ENCODE data around the gene HEXIM2. TPM values are rescaled to one million over a fixed set of nuclear protein-coding genes. Genes with fewer than 3 reads are reported as not detected.
A peak's percentile ranks its signal among the peaks of the same experiment; 100 is the strongest.

The HEXIM2 gene
- total RNA-seq, 2 donors from 2014 or later: 6.1 to 8.5 TPM

DNA sequence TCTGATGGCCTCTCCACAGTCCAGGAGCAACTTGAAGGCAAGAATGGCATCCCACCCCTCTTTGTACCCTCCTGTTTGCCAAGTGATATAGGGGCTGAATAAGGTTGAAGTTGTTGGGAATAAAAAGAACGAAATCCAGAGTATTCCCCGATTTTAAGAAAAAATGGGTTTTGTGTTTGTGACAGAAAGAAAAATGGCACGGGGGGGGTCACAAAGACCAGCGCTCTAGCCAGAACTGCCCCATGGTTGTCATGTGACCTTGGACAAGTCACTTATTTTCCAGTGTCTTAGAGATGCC is 15.1 kb upstream of the HEXIM2 start:
- no peak for ATAC-seq (replicated peaks)
- Mint-ChIP-seq H3K4me1 (peaks cover 23% of the 10 kb centered on the region), H3K27ac (peak overlapping the region; percentile 100), H3K27me3 (no peaks in the 10 kb centered on the region), H3K36me3 (ENCODE audit: low read depth) (peaks cover 50% of the 10 kb centered on the region), H3K9me3 (no peaks in the 10 kb centered on the region), H3K4me3 (peak overlapping the region; percentile 99)

DNA sequence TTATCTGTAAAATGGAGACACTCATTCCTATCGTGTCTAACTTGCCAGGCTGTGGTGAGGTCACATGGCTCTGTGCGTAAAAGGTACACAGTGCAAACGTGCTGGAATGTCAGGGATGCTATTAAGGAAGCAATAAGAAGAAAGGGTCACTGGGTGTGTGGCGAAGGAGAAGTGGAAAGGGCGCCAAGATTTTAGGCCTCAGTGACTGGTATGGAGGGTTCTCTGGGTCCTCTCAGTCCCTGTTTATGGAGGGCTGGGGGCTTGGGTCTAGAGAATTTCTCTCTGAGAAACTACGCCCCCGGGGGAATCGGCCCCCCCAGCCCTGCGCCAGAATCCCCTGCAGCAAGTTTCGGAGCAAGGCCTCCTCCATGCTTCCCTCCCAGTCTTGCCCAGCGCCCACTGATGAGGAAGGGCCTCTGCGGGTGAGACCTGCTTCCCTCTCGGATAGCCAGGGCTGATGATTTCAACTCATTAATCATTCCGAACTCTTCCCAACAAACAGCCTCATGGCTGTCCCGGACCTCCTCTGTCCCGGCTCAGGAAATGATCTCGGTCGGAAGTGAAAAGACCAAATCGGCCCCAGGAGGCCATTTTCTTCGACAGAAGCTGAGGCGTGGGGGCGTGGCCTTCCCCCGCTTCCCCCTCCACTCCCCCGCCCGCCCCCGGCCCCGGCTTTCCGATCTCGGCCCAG is 14.6 kb upstream of the HEXIM2 start:
- Mint-ChIP-seq H3K27ac (peak overlapping the region; percentile 100), H3K27me3 (no peaks in the 10 kb centered on the region), H3K9me3 (no peaks in the 10 kb centered on the region), H3K4me1 (peaks cover 25% of the 10 kb centered on the region), H3K4me3 (peak overlapping the region; percentile 99), H3K36me3 (ENCODE audit: low read depth) (peaks cover 53% of the 10 kb centered on the region)
- peak; percentile 0 for ATAC-seq (replicated peaks)

DNA sequence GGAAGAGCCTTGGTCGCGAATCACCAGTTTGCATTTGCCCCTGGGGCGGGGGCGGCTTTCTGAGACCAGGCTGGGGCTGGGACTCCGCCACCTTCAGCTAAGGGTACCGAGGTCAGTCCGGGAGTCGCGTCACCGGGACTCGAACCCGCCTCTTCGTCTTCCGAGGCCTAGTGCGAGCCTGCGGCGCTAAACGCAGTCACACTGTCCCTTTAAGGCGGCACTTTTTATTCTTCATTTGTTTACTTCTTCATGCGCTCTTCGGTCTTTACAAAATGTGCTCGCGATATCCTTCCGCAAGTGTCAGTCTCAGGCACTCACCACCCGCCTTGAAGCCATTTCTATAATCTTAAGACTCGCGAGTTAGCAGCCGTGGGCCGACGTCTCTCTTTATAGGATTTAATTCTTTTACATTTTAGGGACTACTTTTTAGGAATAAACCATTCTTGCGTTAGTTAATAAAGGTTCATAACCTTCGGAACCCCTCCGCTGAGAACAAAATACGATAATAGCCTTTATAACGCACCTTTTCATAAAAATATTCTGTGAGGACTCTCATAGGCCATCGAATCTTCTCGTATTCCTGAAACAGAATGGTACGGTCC is 14.0 kb upstream of the HEXIM2 start:
- H3K4me1 Mint-ChIP-seq: peaks cover 25% of the 10 kb centered on the region
- peak; percentile 30 for ATAC-seq (replicated peaks)
- no peaks in the 10 kb centered on the region for H3K9me3 Mint-ChIP-seq
- peaks cover 53% of the 10 kb centered on the region for H3K36me3 Mint-ChIP-seq (ENCODE audit: low read depth)
- peak overlapping the region; percentile 100 for H3K27ac Mint-ChIP-seq
- peak overlapping the region; percentile 99 for H3K4me3 Mint-ChIP-seq
- no peaks in the 10 kb centered on the region for H3K27me3 Mint-ChIP-seq

DNA sequence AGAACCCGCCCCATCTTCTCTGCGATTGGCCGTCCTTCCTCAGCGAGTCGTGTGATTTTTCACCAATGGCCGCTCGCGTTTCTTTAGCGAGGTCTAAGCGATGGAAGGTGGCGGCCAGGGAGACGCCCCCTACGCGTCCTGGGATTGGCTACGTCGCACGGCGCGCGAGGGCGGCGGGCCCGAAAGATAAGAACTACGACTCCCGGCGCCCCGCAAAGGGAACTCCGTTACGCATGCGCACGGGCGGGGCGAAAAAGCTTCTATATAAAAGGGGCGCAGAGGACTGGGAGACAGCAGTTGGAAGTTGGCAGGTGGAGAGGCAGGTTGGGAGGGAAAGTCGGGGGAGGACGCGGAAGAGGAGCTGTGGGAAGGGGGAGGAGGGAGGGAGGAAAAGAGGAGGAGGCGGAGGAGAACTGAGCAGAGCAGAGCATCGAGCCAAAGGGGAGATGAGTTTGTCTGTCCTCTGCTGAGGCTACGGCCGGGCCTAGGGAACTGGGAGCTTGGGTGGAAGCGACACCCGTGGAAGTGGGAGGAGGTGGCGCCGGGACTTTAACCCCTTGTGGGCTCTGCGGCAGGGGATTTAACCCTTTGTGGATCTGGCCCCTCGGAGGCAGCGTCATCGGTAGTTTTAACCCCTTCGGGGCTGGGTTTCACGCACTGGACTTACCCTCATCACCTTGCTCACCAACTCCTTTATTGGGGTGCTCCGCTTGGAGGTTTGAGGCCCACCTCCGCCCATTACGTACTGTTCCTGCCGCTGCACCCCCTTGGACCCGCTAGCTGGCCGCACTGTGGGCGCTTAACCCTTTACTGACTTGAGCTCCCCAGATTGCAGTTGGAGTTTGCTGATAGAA is 13.3 kb upstream of the HEXIM2 start, which contains the start of gene HEXIM1:
TSS of gene HEXIM1 (plus strand) at position 293 of the 854 bp plus-strand sequence. CDS start 716 bp downstream, outside the sequence.
- peak; percentile 85 for ATAC-seq (replicated peaks)
- H3K27me3 Mint-ChIP-seq: no peaks in the 10 kb centered on the region
- H3K36me3 Mint-ChIP-seq (ENCODE audit: low read depth): peaks cover 53% of the 10 kb centered on the region
- H3K4me3 Mint-ChIP-seq: peak within 1 kb of the TSS; percentile 99
- H3K27ac Mint-ChIP-seq: peak within 1 kb of the TSS; percentile 100
- H3K4me1 Mint-ChIP-seq: peaks cover 25% of the 10 kb centered on the region
- no peaks in the 10 kb centered on the region for H3K9me3 Mint-ChIP-seq

DNA sequence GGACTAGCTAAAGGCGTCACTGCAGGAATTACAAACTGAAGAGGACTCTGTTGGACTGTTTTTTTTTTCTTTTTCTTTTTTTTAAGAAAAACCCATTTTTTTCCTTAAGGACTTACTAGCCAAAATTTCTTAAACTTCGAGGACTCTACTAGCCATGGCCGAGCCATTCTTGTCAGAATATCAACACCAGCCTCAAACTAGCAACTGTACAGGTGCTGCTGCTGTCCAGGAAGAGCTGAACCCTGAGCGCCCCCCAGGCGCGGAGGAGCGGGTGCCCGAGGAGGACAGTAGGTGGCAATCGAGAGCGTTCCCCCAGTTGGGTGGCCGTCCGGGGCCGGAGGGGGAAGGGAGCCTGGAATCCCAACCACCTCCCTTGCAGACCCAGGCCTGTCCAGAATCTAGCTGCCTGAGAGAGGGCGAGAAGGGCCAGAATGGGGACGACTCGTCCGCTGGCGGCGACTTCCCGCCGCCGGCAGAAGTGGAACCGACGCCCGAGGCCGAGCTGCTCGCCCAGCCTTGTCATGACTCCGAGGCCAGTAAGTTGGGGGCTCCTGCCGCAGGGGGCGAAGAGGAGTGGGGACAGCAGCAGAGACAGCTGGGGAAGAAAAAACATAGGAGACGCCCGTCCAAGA is 12.5 kb upstream of the HEXIM2 start:
- Mint-ChIP-seq H3K4me3 (peak overlapping the region; percentile 99), H3K36me3 (ENCODE audit: low read depth) (peaks cover 53% of the 10 kb centered on the region), H3K9me3 (no peaks in the 10 kb centered on the region), H3K27me3 (no peaks in the 10 kb centered on the region), H3K4me1 (peaks cover 25% of the 10 kb centered on the region), H3K27ac (peak overlapping the region; percentile 100)
- ATAC-seq (replicated peaks): peak; percentile 34

DNA sequence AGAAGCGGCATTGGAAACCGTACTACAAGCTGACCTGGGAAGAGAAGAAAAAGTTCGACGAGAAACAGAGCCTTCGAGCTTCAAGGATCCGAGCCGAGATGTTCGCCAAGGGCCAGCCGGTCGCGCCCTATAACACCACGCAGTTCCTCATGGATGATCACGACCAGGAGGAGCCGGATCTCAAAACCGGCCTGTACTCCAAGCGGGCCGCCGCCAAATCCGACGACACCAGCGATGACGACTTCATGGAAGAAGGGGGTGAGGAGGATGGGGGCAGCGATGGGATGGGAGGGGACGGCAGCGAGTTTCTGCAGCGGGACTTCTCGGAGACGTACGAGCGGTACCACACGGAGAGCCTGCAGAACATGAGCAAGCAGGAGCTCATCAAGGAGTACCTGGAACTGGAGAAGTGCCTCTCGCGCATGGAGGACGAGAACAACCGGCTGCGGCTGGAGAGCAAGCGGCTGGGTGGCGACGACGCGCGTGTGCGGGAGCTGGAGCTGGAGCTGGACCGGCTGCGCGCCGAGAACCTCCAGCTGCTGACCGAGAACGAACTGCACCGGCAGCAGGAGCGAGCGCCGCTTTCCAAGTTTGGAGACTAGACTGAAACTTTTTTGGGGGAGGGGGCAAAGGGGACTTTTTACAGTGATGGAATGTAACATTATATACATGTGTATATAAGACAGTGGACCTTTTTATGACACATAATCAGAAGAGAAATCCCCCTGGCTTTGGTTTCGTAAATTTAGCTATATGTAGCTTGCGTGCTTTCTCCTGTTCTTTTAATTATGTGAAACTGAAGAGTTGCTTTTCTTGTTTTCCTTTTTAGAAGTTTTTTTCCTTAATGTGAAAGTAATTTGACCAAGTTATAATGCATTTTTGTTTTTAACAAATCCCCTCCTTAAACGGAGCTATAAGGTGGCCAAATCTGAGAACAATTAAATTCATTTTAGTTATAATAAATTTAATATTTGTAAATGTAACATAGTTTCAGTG is 11.7 kb upstream of the HEXIM2 start:
- Mint-ChIP-seq H3K36me3 (ENCODE audit: low read depth) (peaks cover 53% of the 10 kb centered on the region), H3K4me3 (peak overlapping the region; percentile 99), H3K9me3 (no peaks in the 10 kb centered on the region), H3K27me3 (no peaks in the 10 kb centered on the region), H3K27ac (peak overlapping the region; percentile 100), H3K4me1 (peaks cover 25% of the 10 kb centered on the region)
- no peak for ATAC-seq (replicated peaks)

DNA sequence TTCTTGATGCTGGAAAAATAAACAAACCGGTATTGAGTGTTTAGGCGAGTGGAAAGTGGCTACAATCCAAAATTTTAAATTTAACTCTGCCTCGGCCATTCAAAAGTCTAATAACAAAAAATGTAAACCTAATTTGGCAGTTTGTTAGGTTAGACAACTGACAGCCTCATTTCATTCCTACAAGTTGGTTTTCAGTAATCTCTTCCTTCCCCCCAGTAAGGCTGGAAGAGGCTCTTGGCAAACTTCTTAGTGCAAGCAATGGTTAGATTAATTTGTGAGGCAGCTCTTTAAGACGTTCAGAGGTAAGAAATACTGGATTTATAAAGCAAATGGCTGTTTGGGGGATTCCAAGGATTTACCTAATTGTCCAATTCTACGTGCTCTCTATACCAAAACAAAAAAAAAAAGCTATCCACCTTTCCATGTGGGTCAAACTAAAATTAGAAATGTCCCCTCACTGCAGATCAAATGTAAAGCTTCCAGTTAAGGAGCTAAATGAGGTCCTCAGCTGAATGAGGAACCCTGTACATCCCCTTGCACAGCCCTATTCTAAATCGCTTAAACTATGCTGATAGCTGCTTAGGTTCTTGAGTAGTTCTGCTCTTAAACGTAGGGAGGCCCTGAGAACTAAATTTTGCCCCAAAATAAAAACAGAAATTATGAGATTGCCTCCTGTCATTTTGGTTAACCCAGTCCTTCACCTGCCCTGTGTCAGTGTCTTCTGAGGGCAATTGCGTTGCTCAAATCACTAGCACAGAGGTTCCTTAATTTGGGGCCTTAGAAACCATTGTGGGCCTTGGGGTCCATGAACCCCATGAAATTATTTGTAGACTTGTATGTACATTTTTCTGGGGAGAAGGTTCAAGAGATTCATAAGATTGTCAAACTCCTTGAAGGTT is 10.5 kb upstream of the HEXIM2 start:
- Mint-ChIP-seq H3K27ac (peak overlapping the region; percentile 100), H3K27me3 (no peaks in the 10 kb centered on the region), H3K9me3 (no peaks in the 10 kb centered on the region), H3K36me3 (ENCODE audit: low read depth) (peaks cover 53% of the 10 kb centered on the region), H3K4me3 (peak overlapping the region; percentile 99), H3K4me1 (peaks cover 25% of the 10 kb centered on the region)
- ATAC-seq (replicated peaks): no peak

DNA sequence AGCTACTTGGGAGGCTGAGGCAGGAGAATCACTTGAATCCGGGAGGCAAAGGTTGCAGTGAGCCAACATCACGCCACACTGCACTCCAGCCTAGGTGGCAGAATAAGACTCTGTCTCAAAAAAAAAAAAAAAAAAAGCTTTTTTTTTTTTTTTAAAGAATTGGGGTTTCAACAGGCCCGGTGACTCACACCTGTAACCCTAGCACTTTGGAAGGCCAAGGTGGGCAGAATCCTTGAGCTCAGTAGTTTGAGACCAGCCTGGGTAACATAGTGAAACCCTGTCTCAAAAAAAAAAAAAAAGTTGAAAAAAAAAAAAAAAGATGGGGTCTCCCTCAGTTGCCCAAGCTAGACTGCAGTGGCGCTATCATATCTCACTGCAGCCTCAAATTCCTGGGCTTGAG is 6.6 kb upstream of the HEXIM2 start:
- Mint-ChIP-seq H3K27me3 (no peaks in the 10 kb centered on the region), H3K36me3 (ENCODE audit: low read depth) (peaks cover 38% of the 10 kb centered on the region), H3K27ac (no peak overlapping the region), H3K9me3 (no peaks in the 10 kb centered on the region), H3K4me1 (peaks cover 20% of the 10 kb centered on the region), H3K4me3 (no peak overlapping the region)
- peak; percentile 6 for ATAC-seq (replicated peaks)

DNA sequence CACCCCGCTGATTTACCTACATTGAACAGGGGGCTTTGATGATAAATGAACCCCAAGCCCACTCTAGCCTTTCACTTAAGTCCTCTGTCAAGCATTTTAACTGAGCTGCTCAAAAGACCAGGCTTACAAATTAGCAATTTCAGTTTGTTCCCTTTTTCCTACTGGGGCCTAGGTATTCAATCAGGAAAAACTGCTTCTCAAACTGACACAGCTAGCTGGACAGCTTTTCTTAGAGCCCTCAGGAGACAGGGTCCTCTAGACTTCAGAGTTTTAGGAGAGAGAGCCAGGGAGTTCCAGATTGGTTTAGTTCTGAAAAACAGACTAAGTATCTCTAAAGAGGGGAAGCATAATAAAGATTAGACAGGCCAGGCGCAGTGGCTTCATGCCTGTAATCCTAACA is 6.2 kb upstream of the HEXIM2 start:
- Mint-ChIP-seq H3K4me1 (peaks cover 20% of the 10 kb centered on the region), H3K36me3 (ENCODE audit: low read depth) (peaks cover 38% of the 10 kb centered on the region), H3K27me3 (no peaks in the 10 kb centered on the region), H3K9me3 (no peaks in the 10 kb centered on the region), H3K27ac (no peak overlapping the region), H3K4me3 (no peak overlapping the region)
- ATAC-seq (replicated peaks): no peak

DNA sequence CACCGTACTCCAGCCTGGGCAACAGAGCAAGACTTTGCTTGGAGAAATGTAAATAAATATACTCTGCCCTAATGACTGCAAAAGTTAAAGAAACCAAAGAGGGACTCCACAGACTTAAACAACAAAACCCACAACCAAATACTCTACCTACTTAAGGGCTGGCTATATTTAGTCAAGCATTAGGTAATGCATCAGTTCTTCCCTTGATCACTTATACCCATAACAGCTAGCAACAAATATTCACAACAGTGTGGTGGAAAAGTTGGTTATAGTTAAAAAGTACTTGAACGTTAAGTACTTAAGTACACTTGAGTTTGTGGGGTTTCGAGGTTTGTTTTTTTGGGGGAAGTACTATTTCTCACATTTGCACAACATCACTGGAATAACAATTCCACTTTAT is 5.4 kb upstream of the HEXIM2 start:
- no peak for ATAC-seq (replicated peaks)
- no peaks in the 10 kb centered on the region for H3K9me3 Mint-ChIP-seq
- H3K36me3 Mint-ChIP-seq (ENCODE audit: low read depth): peaks cover 35% of the 10 kb centered on the region
- peaks cover 17% of the 10 kb centered on the region for H3K4me1 Mint-ChIP-seq
- H3K27me3 Mint-ChIP-seq: no peaks in the 10 kb centered on the region
- no peak overlapping the region for H3K4me3 Mint-ChIP-seq
- H3K27ac Mint-ChIP-seq: no peak overlapping the region

DNA sequence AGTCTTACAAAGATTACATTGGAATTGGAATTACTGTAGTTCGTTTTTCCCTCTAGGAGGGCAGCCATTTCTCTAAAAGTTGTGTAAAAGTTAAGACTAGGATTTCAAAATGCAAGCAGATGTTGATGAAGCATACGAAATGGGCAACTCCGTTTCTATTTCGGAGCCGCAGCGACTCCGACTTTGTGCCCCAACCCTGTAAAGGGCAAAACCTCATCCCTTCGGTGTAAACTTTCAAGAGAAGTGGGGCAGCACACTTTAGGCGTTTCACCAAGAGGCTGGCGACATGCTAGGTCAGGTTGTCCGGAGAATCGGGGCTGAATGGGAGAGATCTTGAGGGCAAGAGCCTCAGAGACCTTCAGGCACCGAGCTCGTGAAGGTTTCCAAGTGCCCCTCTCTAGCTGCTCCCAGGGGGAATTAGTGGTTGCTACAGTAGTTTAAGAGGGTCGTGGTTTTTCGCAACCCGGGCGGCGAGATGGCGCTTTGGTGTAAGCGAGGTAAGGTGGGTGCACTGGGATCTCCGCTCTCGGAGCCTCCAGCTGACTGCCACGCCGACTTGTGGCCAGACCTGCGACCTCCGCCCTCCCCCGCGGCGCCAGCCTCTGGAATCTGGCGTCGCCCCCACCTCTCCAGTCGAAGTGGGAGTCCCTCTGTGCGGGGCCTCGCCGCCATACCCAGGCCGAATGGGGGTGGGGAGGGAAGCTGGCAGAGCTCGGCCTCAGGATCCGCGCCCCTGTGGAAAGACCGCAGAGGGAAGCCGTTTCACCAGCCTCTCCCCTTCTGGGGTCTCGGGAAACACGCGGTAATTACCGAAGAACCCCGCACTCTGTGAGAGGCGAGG is 1.0 kb upstream of the HEXIM2 start:
- peaks cover 16% of the 10 kb centered on the region for H3K4me1 Mint-ChIP-seq
- H3K27me3 Mint-ChIP-seq: no peaks in the 10 kb centered on the region
- ATAC-seq (replicated peaks): peak; percentile 27

DNA sequence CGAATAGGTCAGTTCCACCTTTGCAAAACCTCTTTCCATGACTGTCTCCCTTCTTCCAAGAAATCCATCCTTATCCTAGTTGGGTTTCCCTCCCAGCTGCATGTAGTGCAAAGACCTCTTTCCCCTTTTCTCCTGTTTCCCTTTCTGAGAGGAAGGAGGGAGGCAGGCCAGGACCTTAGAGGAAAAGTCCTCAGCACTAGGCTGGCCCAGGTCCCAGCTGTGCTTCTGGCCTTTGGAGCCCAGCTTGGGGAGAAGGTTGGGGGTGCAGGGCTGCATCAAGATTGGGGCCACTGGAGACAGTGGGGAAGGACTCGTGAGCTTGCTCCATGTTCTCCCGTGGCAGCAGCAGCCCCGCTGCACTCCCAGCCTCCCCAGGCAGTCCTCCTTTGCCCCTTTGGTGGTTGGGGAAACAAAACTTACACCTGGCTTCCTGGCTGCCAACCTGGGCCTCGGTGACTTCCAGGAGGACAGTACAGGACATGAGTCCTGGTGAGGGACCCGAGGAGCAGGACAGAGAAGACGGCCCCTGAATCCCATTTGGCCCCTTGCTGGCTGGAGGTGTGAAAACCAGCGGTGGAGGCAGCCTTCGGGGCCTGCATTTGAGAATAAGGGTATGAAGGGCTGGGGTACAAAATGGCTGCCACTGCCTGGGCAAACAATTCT is 481 bp downstream of the HEXIM2 start:
- Mint-ChIP-seq H3K4me1 (peaks cover 16% of the 10 kb centered on the region), H3K27me3 (no peaks in the 10 kb centered on the region), H3K9me3 (no peaks in the 10 kb centered on the region), H3K36me3 (ENCODE audit: low read depth) (peaks cover 35% of the 10 kb centered on the region), H3K4me3 (peak overlapping the region; percentile 96), H3K27ac (peak overlapping the region; percentile 94)
- no peak for ATAC-seq (replicated peaks)

More for the DNA sequence above, 1.0 kb upstream of the HEXIM2 start:
- Mint-ChIP-seq H3K36me3 (ENCODE audit: low read depth) (peaks cover 35% of the 10 kb centered on the region), H3K27ac (peak overlapping the region; percentile 94), H3K4me3 (peak overlapping the region; percentile 96), H3K9me3 (no peaks in the 10 kb centered on the region)
